Ishikawa (cell line): Measurements from ENCODE around the gene HK3.

Experiments
- CEBPB ChIP-seq: IDR thresholded peaks from 2 replicates; pipeline ENCODE4 v1.6.1; 2012
- CREB1 ChIP-seq: IDR thresholded peaks from 2 replicates; pipeline ENCODE4 v1.6.1; 2012; ENCODE audit warnings: low read depth
- EGR1 ChIP-seq: IDR thresholded peaks from 2 replicates; pipeline ENCODE4 v1.6.1; 2012
- EP300 ChIP-seq: IDR thresholded peaks from 2 replicates; pipeline ENCODE4 v1.6.1; 2012; ENCODE audit warnings: borderline replicate concordance
- FOXM1 ChIP-seq: IDR thresholded peaks from 2 replicates; pipeline ENCODE4 v1.6.1; 2012; ENCODE audit warnings: low read depth, borderline replicate concordance
- NFIC ChIP-seq: IDR thresholded peaks from 2 replicates; pipeline ENCODE4 v1.6.1; 2012
- RAD21 ChIP-seq: IDR thresholded peaks from 2 replicates; pipeline ENCODE4 v1.6.1; 2012; ENCODE audit warnings: low read depth
- TAF1 ChIP-seq: IDR thresholded peaks from 2 replicates; pipeline ENCODE4 v1.6.1; 2012; ENCODE audit warnings: low read depth, mild to moderate bottlenecking
- TCF12 ChIP-seq: IDR thresholded peaks from 2 replicates; pipeline ENCODE4 v1.6.1; 2012; ENCODE audit warnings: low read depth
- TEAD4 ChIP-seq: IDR thresholded peaks from 2 replicates; pipeline ENCODE4 v1.6.1; 2012
- YY1 ChIP-seq: IDR thresholded peaks from 2 replicates; pipeline ENCODE4 v1.6.1; 2012; ENCODE audit warnings: low read depth
- ZBTB7A ChIP-seq: IDR thresholded peaks from 2 replicates; pipeline ENCODE4 v1.6.1; 2012; ENCODE audit warnings: low read depth
- TF ChIP-seq, protein P1 (sequence below): IDR thresholded peaks from 2 replicates; pipeline ENCODE4 v1.6.1; 2012
- TF ChIP-seq, protein P2 (sequence below): IDR thresholded peaks from 2 replicates; pipeline ENCODE4 v1.6.1; 2012; ENCODE audit warnings: low read depth, mild to moderate bottlenecking
- TF ChIP-seq, protein P3 (sequence below): IDR thresholded peaks from 2 replicates; pipeline ENCODE4 v1.6.1; 2012

HK3 gene

DNA sequence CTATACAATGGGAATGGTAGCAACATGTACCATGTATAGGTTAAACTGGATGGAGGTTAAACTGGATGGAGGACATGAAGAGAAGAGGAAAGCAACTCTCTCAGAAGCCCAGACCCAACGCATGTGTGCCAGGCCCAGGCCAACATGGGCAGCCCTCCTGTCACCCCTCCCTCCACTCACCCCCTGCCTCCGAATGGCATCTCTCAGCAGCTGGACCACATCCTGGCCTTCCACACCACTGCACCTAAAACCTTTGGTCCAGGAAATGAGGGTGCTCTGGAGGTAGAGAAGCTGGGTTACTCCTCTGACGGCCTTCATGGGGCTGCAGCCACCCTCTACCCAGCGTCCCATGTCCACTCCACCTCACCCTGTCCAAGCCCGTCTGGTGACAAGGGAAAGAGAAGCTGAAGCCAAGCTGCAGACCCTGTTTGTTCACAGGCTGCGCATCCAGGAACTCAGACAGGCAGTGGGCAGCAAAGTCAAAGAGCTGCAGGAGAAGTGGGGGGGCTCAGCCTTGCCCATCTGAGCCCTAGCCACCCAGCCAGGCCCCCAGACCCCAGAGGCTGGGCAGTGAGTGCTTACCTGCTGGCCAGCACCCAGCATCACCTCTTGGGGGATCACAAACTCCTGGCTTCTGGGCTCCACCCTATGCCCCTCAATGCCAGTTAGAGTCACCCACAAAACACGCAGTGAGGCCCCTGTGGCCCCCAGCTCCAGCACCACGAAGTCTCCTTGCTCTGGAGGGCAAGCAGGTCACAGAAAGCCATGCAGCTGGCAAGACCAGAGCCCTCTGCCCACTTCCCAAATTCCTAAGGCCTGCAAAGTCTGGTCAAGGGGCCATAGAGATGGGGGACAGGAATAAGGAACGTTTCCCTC lies 8.5 kb downstream of the HK3 start:
- TF ChIP-seq CEBPB, result no peak
- no peak for TF ChIP-seq TEAD4
- TF ChIP-seq, protein P1, sequence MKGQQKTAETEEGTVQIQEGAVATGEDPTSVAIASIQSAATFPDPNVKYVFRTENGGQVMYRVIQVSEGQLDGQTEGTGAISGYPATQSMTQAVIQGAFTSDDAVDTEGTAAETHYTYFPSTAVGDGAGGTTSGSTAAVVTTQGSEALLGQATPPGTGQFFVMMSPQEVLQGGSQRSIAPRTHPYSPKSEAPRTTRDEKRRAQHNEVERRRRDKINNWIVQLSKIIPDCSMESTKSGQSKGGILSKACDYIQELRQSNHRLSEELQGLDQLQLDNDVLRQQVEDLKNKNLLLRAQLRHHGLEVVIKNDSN, result no peak
- TF ChIP-seq, protein P2, sequence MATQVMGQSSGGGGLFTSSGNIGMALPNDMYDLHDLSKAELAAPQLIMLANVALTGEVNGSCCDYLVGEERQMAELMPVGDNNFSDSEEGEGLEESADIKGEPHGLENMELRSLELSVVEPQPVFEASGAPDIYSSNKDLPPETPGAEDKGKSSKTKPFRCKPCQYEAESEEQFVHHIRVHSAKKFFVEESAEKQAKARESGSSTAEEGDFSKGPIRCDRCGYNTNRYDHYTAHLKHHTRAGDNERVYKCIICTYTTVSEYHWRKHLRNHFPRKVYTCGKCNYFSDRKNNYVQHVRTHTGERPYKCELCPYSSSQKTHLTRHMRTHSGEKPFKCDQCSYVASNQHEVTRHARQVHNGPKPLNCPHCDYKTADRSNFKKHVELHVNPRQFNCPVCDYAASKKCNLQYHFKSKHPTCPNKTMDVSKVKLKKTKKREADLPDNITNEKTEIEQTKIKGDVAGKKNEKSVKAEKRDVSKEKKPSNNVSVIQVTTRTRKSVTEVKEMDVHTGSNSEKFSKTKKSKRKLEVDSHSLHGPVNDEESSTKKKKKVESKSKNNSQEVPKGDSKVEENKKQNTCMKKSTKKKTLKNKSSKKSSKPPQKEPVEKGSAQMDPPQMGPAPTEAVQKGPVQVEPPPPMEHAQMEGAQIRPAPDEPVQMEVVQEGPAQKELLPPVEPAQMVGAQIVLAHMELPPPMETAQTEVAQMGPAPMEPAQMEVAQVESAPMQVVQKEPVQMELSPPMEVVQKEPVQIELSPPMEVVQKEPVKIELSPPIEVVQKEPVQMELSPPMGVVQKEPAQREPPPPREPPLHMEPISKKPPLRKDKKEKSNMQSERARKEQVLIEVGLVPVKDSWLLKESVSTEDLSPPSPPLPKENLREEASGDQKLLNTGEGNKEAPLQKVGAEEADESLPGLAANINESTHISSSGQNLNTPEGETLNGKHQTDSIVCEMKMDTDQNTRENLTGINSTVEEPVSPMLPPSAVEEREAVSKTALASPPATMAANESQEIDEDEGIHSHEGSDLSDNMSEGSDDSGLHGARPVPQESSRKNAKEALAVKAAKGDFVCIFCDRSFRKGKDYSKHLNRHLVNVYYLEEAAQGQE, result no peak
- no peak for TF ChIP-seq TAF1
- no peak for TF ChIP-seq TCF12
- no peak for TF ChIP-seq RAD21
- no peak for TF ChIP-seq CREB1
- TF ChIP-seq NFIC, result no peak
- no peak for TF ChIP-seq FOXM1
- TF ChIP-seq ZBTB7A, result no peak
- TF ChIP-seq, protein P3, sequence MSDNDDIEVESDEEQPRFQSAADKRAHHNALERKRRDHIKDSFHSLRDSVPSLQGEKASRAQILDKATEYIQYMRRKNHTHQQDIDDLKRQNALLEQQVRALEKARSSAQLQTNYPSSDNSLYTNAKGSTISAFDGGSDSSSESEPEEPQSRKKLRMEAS, result no peak
- TF ChIP-seq EP300, result no peak
- TF ChIP-seq EGR1, result no peak
- TF ChIP-seq YY1, result no peak

DNA sequence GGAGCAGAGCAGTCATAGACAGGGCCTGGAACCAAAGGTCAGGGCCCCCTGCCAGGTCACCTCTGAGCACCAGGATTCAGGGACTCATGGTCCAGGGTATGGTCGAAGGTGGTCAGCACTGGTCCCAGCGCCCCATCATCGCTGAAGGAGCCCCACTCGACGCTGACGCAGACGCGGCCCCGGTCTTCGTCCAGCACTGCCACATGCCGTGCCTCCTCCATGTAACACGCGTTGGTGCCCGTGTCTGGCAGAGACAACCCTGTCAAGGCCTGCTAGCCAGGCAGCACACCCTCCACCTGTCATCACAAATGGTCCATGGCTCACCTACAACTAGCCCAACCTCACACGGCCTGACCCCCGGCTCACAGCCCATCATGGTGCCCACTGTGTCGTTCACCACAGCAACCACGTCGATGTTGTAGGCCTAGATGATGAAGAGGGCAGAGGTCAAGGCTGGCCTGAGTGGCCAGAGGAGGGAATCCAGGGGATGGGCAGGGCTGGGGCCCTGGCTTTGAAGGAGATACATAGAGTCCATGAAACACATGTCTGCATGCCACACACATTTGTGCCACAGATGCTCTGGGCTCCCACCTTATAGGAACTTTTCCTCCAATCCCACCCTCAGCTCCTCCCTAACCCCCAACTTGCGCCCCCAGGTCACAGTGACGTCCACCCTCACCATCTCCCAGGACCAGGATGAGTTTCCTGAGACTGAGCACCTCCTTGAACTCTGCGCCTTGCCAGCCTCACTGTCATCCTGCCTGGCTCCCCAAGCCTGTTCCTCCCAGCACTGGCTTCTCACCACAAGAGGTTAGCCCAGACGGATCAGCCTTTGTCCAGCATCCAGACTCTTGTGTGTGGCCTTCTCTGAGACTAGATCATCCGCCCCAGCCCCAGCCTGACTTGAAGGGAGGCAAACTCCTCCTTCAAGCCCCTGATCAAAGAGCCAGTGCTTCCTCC lies 9.5 kb downstream of the HK3 start:
- TF ChIP-seq RAD21, result no peak
- TF ChIP-seq TAF1, result no peak
- TF ChIP-seq TEAD4, result no peak
- no peak for TF ChIP-seq EP300
- TF ChIP-seq, protein P2, result no peak
- no peak for TF ChIP-seq ZBTB7A
- TF ChIP-seq, protein P1, result no peak
- no peak for TF ChIP-seq NFIC
- TF ChIP-seq EGR1, result no peak
- TF ChIP-seq, protein P3, result no peak
- no peak for TF ChIP-seq FOXM1
- TF ChIP-seq TCF12, result no peak
- no peak for TF ChIP-seq CEBPB
- TF ChIP-seq CREB1, result no peak
- no peak for TF ChIP-seq YY1

DNA sequence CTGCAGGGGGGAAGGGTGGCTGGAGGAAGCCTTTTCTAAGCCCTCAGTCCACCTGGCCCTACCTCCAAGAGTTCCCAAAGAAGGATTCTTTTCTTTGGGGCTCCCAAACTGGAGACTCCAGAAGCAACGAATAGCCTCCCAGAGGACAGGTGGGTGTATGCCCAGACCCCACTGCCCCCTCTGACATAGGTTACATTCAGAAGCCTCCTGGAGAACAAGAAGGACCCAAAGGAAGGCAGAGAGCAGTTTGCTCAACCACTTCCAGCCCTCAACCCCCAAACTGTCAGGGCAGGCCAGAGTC lies 10.3 kb downstream of the HK3 start:
- no peak for TF ChIP-seq TEAD4
- no peak for TF ChIP-seq TCF12
- no peak for TF ChIP-seq YY1
- no peak for TF ChIP-seq RAD21
- TF ChIP-seq FOXM1, result no peak
- TF ChIP-seq, protein P2, result no peak
- no peak for TF ChIP-seq ZBTB7A
- no peak for TF ChIP-seq NFIC
